Measurements from ENCODE around the gene RFESD. TPM values are rescaled to one million over a fixed set of nuclear protein-coding genes. Genes with fewer than 3 reads are reported as not detected.

The RFESD gene
- 10 to 100 TPM in 1 of 2 donors, 1 to 10 TPM in 1; 4.0 to 14.8 TPM for total RNA-seq

- no peaks in the 10 kb centered on the region for H3K36me3 ChIP-seq
- peak within 1 kb of the TSS; percentile 96 to 98 for H3K27ac ChIP-seq
- no peaks in the 10 kb centered on the region for H3K27me3 ChIP-seq (replicated peaks; ENCODE audit: insufficient read depth)
- H3K4me3 ChIP-seq = peak within 1 kb of the TSS; percentile 26 to 43
- peak in 2 of 4 experiments; percentile 12 to 56 for TF ChIP-seq CTCF (IDR thresholded peaks at IDR 0.05)
- TF ChIP-seq POLR2AphosphoS5 (IDR thresholded peaks at IDR 0.05) = peak; percentile 99
- peak; percentile 94 for TF ChIP-seq POLR2A (IDR thresholded peaks at IDR 0.05)
- no peaks in the 10 kb centered on the region for H3K9me3 ChIP-seq
- peaks cover 6% of the 10 kb centered on the region for H3K4me1 ChIP-seq (replicated peaks)
- intact Hi-C loops (cut with DNase I) = loop anchor here (2.0 to 5.0 kb wide), 5 partner anchors 86 to 691 kb away; partner anchors contain the start of genes ARSK, ELL2, RHOBTB3 and SKIC3
- WGBS = 1% methylated on average over 52 of the region's 60 CpGs
- peak; percentile 98 for DNase-seq (ENCODE audit: low spot score)
These were observed at the start of gene RFESD for GRCh38 chr5:95646569-95647431. RFESD (plus strand) TSS chr5:95646777; CDS start chr5:95652272, 5,495 bp downstream.

- TF ChIP-seq POLR2AphosphoS5 (IDR thresholded peaks at IDR 0.05) (no peak), CTCF (IDR thresholded peaks at IDR 0.05) (no peak), POLR2A (IDR thresholded peaks at IDR 0.05) (no peak)
- no peak overlapping the region for H3K27ac ChIP-seq
- no peak for DNase-seq (ENCODE audit: low spot score)
- H3K9me3 ChIP-seq = no peaks in the 10 kb centered on the region
- 83% methylated on average over 1 of the region's 1 CpG for WGBS
- intact Hi-C loops (cut with DNase I) = no loop called here
- H3K4me3 ChIP-seq = no peak overlapping the region
- no peaks in the 10 kb centered on the region for H3K36me3 ChIP-seq
- H3K4me1 ChIP-seq (replicated peaks) = no peaks in the 10 kb centered on the region
- no peaks in the 10 kb centered on the region for H3K27me3 ChIP-seq (replicated peaks; ENCODE audit: insufficient read depth)
These were observed 47.3 kb upstream of the RFESD start for GRCh38 chr5:95599252-95599651.

- Histone ChIP-seq H3K9me3 (no peaks in the 10 kb centered on the region), H3K36me3 (no peaks in the 10 kb centered on the region), H3K27me3 (replicated peaks; ENCODE audit: insufficient read depth) (no peaks in the 10 kb centered on the region), H3K27ac (no peak overlapping the region), H3K4me3 (no peak overlapping the region), H3K4me1 (replicated peaks) (no peaks in the 10 kb centered on the region)
- 85% methylated on average over 1 of the region's 1 CpG for WGBS
- DNase-seq (ENCODE audit: low spot score) = no peak
- TF ChIP-seq POLR2A (IDR thresholded peaks at IDR 0.05) (no peak), POLR2AphosphoS5 (IDR thresholded peaks at IDR 0.05) (no peak), CTCF (IDR thresholded peaks at IDR 0.05) (no peak)
- intact Hi-C loops (cut with DNase I) = no loop called here
These were observed 46.0 kb upstream of the RFESD start for GRCh38 chr5:95600557-95600956.

- Histone ChIP-seq H3K27me3 (replicated peaks; ENCODE audit: insufficient read depth) (no peaks in the 10 kb centered on the region), H3K36me3 (no peaks in the 10 kb centered on the region), H3K4me1 (replicated peaks) (no peaks in the 10 kb centered on the region), H3K27ac (no peak overlapping the region), H3K9me3 (no peaks in the 10 kb centered on the region), H3K4me3 (no peak overlapping the region)
- TF ChIP-seq POLR2A (IDR thresholded peaks at IDR 0.05) = no peak
- TF ChIP-seq POLR2AphosphoS5 (IDR thresholded peaks at IDR 0.05) = no peak
- TF ChIP-seq CTCF (IDR thresholded peaks at IDR 0.05) = no peak
- intact Hi-C loops (cut with DNase I) = no loop called here
- 74% methylated on average over 5 of the region's 5 CpGs for WGBS
- DNase-seq (ENCODE audit: low spot score) = peak; percentile 22
These were observed 40.8 kb upstream of the RFESD start for GRCh38 chr5:95605786-95606185.

- DNase-seq (ENCODE audit: low spot score) = no peak
- TF ChIP-seq CTCF (IDR thresholded peaks at IDR 0.05) = no peak
- TF ChIP-seq POLR2A (IDR thresholded peaks at IDR 0.05) = no peak
- TF ChIP-seq POLR2AphosphoS5 (IDR thresholded peaks at IDR 0.05) = no peak
- Histone ChIP-seq H3K27me3 (replicated peaks; ENCODE audit: insufficient read depth) (no peaks in the 10 kb centered on the region), H3K36me3 (no peaks in the 10 kb centered on the region), H3K4me1 (replicated peaks) (no peaks in the 10 kb centered on the region), H3K27ac (no peak overlapping the region), H3K4me3 (no peak overlapping the region), H3K9me3 (no peaks in the 10 kb centered on the region)
- WGBS = 93% methylated on average over 1 of the region's 1 CpG
- intact Hi-C loops (cut with DNase I) = no loop called here
These were observed 40.2 kb upstream of the RFESD start for GRCh38 chr5:95606419-95606818.
